D721Med (cell line): ENCODE data around the gene GID8.

ENCODE experiments used
- DNase-seq: peaks from one replicate; pipeline ENCODE4 v3.0.0; 2011; ENCODE audit warnings: low spot score; ENCODE audit not compliant: insufficient read length
- FAIRE-seq: peaks from 2 replicates; lab custom pipeline; 2011; peaks lifted over from hg19 to GRCh38; lab: Jason Lieb, UNC
- TF ChIP-seq, protein P1 (sequence below): IDR thresholded peaks from 2 replicates; pipeline ENCODE4 v1.5.1; 2012; ENCODE audit warnings: mild to moderate bottlenecking, control low read depth; ENCODE audit not compliant: insufficient read depth; ENCODE audit errors: missing control alignments

GID8 gene

DNA sequence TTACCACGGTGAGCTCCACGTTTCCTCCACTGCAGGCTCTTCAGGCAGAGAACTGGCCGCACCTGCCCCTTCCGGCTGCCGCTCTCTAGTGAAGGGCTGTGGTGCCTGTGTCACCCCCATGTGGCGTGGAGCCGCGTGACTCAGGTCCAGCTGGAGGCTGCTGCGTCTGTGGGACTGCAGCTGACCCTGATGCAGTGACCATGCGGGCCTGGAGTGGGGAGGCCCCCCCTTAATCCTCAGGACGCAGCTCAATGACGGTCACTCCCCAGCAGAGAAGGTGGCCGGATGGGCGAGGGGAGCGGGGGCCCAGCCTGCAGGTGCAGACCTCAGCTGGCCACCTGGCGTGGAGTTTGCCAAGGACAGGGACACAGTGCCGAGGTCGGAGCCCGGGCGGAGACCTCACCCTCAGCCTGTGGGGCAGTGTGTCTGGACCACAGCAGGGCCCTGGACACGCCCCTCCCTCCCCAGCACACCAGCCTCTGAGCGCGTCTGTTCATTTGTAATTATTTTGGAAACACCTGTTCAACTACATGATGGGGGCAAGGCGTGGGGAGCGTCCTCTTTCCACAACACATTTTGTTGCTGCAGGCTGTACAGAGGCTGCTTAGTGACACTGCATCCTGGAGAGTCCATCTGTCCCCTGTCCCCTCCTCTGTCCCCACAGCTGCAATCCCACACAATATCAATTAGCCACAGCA, 58.1 kb downstream of the GID8 start:
- TF ChIP-seq, protein P1, sequence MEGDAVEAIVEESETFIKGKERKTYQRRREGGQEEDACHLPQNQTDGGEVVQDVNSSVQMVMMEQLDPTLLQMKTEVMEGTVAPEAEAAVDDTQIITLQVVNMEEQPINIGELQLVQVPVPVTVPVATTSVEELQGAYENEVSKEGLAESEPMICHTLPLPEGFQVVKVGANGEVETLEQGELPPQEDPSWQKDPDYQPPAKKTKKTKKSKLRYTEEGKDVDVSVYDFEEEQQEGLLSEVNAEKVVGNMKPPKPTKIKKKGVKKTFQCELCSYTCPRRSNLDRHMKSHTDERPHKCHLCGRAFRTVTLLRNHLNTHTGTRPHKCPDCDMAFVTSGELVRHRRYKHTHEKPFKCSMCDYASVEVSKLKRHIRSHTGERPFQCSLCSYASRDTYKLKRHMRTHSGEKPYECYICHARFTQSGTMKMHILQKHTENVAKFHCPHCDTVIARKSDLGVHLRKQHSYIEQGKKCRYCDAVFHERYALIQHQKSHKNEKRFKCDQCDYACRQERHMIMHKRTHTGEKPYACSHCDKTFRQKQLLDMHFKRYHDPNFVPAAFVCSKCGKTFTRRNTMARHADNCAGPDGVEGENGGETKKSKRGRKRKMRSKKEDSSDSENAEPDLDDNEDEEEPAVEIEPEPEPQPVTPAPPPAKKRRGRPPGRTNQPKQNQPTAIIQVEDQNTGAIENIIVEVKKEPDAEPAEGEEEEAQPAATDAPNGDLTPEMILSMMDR, result no peak
- no peak for FAIRE-seq
- DNase-seq, result no peak

DNA sequence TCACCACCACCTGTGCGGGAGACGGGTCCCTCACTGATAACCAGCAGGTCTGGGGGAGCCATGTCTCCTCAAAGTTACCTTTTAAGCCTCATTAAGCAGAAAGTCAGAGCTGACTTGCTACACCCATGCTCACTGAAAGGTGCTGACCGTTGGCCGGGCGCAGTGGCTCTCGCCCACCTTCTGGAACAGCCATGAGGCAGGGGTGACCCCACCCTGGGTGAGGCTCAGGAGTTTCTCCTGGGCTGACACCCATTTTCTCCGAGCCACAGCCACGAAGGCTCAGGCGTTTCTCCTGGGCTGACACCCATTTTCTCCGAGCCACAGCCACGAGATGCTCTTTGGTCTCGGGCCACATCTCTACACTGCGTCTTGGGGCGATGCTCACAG, 58.6 kb downstream of the GID8 start:
- DNase-seq (no peak), FAIRE-seq (no peak)
- TF ChIP-seq, protein P1, result no peak

DNA sequence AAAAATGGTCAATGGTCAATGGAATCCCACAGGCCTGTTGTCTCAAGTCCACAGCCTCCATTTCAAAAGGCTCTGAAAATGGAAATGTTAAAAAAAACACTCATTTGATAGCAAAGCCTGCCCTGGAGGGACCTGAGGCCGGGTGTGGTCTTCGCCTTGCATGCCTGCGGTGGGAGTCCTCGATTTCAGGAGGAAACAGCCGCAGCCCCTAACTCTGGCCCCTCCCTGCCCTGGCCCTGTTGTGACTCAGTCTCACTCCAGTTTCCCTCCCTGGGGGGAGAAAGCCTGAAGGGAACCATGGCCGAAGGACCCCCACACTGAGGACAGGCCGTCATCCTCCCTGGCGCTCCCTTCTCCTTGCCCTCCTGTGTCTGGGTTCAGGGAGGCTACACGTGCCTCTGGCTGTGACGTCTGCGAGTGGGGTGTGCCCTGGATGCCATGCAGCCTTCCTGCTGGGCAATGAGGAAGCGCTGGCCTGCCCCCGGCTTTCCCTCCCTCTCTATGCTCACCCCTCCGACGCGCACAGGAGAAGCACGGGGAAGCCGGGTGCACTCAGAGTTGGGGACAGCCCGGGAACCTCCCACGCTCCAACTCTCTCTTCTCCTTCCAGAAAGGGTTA, 59.6 kb downstream of the GID8 start:
- TF ChIP-seq, protein P1, result no peak
- no peak for FAIRE-seq
- DNase-seq, result no peak
